ENCODE measurements around the gene PPIF.

DNA sequence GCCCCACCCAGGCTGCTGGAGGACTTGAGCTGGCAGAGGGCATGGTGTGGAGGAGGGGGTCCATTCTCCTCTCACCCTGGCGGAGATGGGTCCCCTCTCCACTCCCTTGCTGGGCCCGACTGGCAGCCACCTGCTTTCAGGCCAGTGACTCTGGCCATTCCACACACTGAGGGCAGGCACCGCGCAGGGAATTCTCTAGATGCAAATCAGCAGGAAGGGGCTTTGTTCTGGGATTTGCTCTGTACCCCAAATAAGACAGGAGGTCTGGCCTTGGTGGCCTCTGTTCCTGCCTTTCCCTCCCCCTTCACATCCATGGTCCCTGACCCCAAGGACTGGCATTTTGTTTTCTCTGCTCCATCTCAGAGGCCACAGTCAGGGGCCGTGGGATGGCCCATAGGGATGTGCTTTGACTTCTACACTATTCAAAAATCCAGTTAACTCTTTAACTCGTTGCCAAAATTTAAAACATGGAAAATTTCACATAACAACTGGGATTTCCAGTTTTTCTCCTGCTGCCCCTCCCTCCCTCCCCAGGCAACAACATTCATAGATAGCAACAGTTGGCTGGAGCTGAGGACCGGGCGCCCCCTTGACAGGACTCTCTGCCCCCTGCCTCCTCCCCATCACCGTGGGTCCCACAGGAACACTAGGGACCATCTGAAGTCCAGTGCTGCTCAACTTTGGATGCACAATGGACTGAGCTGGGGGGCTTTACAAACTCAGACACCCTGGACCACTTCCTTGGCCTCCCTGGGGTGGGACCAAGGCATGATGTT lies 33.9 kb downstream of the PPIF start:
- TF ChIP-seq, protein P1, sequence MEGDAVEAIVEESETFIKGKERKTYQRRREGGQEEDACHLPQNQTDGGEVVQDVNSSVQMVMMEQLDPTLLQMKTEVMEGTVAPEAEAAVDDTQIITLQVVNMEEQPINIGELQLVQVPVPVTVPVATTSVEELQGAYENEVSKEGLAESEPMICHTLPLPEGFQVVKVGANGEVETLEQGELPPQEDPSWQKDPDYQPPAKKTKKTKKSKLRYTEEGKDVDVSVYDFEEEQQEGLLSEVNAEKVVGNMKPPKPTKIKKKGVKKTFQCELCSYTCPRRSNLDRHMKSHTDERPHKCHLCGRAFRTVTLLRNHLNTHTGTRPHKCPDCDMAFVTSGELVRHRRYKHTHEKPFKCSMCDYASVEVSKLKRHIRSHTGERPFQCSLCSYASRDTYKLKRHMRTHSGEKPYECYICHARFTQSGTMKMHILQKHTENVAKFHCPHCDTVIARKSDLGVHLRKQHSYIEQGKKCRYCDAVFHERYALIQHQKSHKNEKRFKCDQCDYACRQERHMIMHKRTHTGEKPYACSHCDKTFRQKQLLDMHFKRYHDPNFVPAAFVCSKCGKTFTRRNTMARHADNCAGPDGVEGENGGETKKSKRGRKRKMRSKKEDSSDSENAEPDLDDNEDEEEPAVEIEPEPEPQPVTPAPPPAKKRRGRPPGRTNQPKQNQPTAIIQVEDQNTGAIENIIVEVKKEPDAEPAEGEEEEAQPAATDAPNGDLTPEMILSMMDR (conservative IDR thresholded peaks at IDR 0.05; ENCODE audit: low read depth, low read length) = no peak
- TF ChIP-seq MXI1 (IDR thresholded peaks at IDR 0.05; ENCODE audit: borderline replicate concordance, low read depth, low read length) (no peak), RCOR1 (IDR thresholded peaks at IDR 0.05; ENCODE audit: insufficient replicate concordance, low read length) (no peak)
- TF ChIP-seq, protein P2, sequence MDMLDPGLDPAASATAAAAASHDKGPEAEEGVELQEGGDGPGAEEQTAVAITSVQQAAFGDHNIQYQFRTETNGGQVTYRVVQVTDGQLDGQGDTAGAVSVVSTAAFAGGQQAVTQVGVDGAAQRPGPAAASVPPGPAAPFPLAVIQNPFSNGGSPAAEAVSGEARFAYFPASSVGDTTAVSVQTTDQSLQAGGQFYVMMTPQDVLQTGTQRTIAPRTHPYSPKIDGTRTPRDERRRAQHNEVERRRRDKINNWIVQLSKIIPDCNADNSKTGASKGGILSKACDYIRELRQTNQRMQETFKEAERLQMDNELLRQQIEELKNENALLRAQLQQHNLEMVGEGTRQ (IDR thresholded peaks at IDR 0.05; ENCODE audit: low read depth, low read length) = no peak
